ENCODE results near the gene SAPCD1. TPM values are rescaled to one million over a fixed set of nuclear protein-coding genes. Genes with fewer than 3 reads are reported as not detected.

SAPCD1 gene
- total and polyA plus RNA-seq, 2 donors, result 0.90 to 1.3 TPM

DNA sequence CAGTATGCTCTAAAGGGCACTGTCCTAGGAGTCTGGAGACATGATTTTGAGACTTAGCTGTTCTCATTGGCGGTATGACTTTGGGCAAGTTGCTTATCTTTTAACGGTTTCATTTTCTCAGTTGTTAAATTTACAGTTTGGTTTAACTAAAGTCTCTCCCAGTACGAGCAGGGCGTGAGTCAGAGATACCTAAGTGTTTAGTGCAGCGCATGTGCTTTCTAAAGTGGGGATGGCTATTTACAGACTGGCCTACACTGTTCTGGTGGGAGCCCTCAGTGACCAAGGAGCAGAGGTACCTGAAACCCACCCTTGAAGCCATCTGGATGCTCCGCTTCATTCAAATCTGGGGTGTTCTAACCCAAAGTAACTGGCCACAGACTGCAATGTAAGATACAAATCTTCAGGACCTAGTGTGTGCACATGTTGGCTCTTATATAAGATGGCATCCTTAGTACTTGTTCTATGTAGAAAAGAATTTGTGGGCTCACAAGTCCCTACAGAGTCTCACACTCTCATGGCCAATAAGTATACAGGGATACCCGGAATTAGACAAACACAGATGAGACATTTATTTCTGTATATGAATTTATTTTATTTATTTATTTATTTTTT lies 11.9 kb upstream of the SAPCD1 start:
- no peak for DNase-seq (ENCODE audit: extremely low spot score)
- H3K4me1 ChIP-seq (ENCODE audit: insufficient read depth), result no peaks in the 10 kb centered on the region
- no peak overlapping the region for H3K4me3 ChIP-seq (ENCODE audit: low read depth, low read length)
- H3K27ac ChIP-seq (ENCODE audit: low read depth), result no peak overlapping the region
- WGBS, result 84% methylated on average over 7 of the region's 7 CpGs
- H3K36me3 ChIP-seq (ENCODE audit: insufficient read depth), result no peaks in the 10 kb centered on the region

DNA sequence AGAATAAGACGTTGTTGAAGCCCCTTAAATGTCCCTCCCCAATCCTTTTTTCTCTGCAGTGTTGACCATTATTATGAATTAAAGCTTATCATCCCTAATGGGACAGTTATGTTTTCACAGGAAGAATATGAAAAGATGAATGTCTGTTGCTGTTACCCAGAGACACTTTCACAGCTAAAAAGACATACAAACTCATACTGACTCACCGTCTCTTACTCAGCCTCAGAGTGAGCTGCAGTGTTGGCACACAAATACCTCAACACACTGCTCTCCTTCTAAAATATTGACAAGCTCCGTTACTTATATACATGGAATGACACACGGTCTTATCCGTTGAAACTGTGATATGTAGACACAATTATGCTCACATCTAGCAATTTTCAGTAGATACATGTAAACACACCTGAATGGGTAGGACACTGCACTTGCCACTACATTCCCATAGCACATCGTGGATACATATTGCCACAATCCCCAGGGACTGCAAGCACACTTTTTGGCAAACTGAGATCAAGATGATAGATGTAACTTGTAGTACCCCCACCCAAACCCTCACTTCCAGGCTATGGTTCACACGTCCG lies 9.6 kb upstream of the SAPCD1 start:
- no peak overlapping the region for H3K27ac ChIP-seq (ENCODE audit: low read depth)
- H3K4me1 ChIP-seq (ENCODE audit: insufficient read depth), result no peaks in the 10 kb centered on the region
- DNase-seq (ENCODE audit: extremely low spot score), result no peak
- WGBS, result 71% methylated on average over 8 of the region's 8 CpGs
- no peak overlapping the region for H3K4me3 ChIP-seq (ENCODE audit: low read depth, low read length)
- no peaks in the 10 kb centered on the region for H3K36me3 ChIP-seq (ENCODE audit: insufficient read depth)

GRCh38 chr6:31758281-31758680 lies 4.2 kb upstream of the SAPCD1 start:
- 96% methylated on average over 2 of the region's 2 CpGs for WGBS
- H3K4me1 ChIP-seq (ENCODE audit: insufficient read depth), result no peaks in the 10 kb centered on the region
- H3K36me3 ChIP-seq (ENCODE audit: insufficient read depth), result no peaks in the 10 kb centered on the region
- no peak overlapping the region for H3K4me3 ChIP-seq (ENCODE audit: low read depth, low read length)
- DNase-seq (ENCODE audit: extremely low spot score), result no peak
- no peak overlapping the region for H3K27ac ChIP-seq (ENCODE audit: low read depth)

GRCh38 chr6:31760790-31761189 lies 1.7 kb upstream of the SAPCD1 start:
- 91% methylated on average over 5 of the region's 5 CpGs for WGBS
- Histone ChIP-seq H3K36me3 (ENCODE audit: insufficient read depth) (no peaks in the 10 kb centered on the region), H3K27ac (ENCODE audit: low read depth) (no peak overlapping the region), H3K4me3 (ENCODE audit: low read depth, low read length) (no peak overlapping the region), H3K4me1 (ENCODE audit: insufficient read depth) (no peaks in the 10 kb centered on the region)
- DNase-seq (ENCODE audit: extremely low spot score), result no peak

DNA sequence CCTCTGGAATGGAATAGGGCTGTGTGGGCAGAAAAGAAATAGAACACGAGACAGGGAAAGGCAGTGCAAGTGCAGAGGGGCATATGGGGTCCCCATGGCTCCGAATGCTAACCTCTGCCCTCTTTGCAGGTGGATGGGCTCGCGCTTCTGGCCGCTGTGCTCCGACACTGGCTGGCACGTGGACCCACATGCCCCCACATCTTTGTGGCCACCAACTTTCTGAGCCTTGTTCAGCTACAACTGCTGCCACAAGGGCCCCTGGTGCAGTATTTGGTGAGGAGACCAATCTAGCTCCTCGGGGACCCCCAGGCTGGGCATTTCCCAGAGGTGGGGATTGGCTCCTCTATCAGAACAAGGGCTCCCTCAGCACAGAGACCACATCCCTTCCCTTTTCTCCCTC lies 1.1 kb upstream of the SAPCD1 start:
- Histone ChIP-seq H3K36me3 (ENCODE audit: insufficient read depth) (no peaks in the 10 kb centered on the region), H3K4me3 (ENCODE audit: low read depth, low read length) (no peak overlapping the region), H3K27ac (ENCODE audit: low read depth) (no peak overlapping the region), H3K4me1 (ENCODE audit: insufficient read depth) (no peaks in the 10 kb centered on the region)
- 97% methylated on average over 8 of the region's 8 CpGs for WGBS
- DNase-seq (ENCODE audit: extremely low spot score), result no peak

DNA sequence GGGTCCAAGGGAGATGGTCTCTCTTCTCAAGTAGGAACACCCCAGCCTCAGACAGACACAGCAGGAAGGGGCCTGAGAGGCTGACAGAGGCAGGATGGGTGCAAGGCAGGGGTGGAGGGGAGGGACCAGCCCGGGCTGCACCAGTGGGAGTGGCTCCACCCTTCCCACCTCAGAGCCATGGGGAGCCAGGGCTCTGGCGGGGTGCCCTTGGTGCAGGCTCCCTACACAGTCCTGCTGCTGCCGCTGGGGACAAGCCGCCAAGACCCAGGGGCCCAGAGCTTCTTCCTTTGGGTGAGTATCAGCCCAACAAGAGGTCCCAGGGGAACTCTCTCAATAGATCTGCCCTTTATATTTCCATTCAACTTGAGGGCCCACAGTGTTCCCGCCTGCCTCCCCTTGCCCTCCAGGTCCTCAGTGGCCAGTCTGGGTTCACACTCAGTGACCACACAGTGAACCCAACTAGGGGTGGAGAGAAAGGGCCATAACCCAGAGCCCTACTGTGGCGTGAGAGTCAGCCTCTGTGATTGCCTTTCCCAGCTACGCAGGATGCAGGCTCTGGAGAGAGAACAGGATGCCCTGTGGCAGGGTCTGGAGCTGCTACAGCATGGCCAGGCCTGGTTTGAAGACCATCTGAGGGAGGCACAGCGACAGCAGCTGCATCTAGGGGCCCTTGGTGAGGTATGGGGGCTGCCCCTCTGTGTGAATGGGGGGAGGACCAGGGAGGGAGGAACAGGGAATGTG lies 592 bp downstream of the SAPCD1 start:
- no peaks in the 10 kb centered on the region for H3K36me3 ChIP-seq (ENCODE audit: insufficient read depth)
- no peak overlapping the region for H3K4me3 ChIP-seq (ENCODE audit: low read depth, low read length)
- WGBS, result 67% methylated on average over 8 of the region's 8 CpGs
- no peaks in the 10 kb centered on the region for H3K4me1 ChIP-seq (ENCODE audit: insufficient read depth)
- H3K27ac ChIP-seq (ENCODE audit: low read depth), result no peak overlapping the region
- no peak for DNase-seq (ENCODE audit: extremely low spot score)

DNA sequence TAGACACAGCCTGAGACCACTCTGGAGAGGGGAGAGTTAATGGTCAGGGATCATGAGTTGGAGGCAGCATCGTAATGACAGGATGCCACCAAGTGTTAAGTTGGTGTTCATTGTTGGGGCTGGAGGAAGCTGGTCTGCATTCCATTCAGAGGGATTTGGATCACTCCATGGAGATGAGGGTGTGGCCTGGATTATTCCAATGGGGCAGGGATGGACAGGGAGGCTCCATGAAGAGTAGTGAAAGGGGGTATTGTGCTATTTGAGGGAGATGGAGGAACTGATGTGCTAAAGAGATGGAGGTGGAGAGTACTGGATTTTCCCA lies 1.1 kb downstream of the SAPCD1 start:
- Histone ChIP-seq H3K27ac (ENCODE audit: low read depth) (no peak overlapping the region), H3K4me3 (ENCODE audit: low read depth, low read length) (no peak overlapping the region), H3K4me1 (ENCODE audit: insufficient read depth) (no peaks in the 10 kb centered on the region), H3K36me3 (ENCODE audit: insufficient read depth) (no peaks in the 10 kb centered on the region)
- WGBS, result 14% methylated on average over 1 of the region's 1 CpG
- no peak for DNase-seq (ENCODE audit: extremely low spot score)

- H3K36me3 ChIP-seq (ENCODE audit: insufficient read depth), result no peaks in the 10 kb centered on the region
- WGBS, result 66% methylated on average over 4 of the region's 4 CpGs
- DNase-seq (ENCODE audit: extremely low spot score), result no peak
- H3K27ac ChIP-seq (ENCODE audit: low read depth), result no peak overlapping the region
- H3K4me3 ChIP-seq (ENCODE audit: low read depth, low read length), result no peak overlapping the region
- no peaks in the 10 kb centered on the region for H3K4me1 ChIP-seq (ENCODE audit: insufficient read depth)
Measured at GRCh38 chr6:31764198-31764597, 1.7 kb downstream of the SAPCD1 start.

DNA sequence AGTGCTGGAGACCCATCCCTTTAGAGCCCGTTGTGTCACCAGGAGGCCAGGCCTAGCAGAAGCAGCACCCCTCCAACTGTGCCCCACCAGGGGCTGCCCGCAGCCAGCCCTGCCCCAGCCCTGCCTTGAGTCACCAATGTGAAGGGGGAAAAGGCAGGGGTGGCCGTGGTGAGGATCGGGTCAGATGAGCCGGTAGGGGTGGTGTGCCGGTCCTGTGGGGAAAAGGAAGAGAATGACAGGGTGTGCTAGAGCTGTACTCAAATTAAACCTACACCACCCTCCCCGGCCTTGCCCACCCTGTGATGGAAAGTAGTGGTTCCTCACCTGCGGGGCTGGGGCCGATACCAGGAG lies 3.1 kb downstream of the SAPCD1 start:
- Histone ChIP-seq H3K27ac (ENCODE audit: low read depth) (no peak overlapping the region), H3K36me3 (ENCODE audit: insufficient read depth) (no peaks in the 10 kb centered on the region), H3K4me1 (ENCODE audit: insufficient read depth) (no peaks in the 10 kb centered on the region), H3K4me3 (ENCODE audit: low read depth, low read length) (no peak overlapping the region)
- DNase-seq (ENCODE audit: extremely low spot score), result no peak
- 88% methylated on average over 9 of the region's 9 CpGs for WGBS

- Histone ChIP-seq H3K36me3 (ENCODE audit: insufficient read depth) (no peaks in the 10 kb centered on the region), H3K4me1 (ENCODE audit: insufficient read depth) (no peaks in the 10 kb centered on the region), H3K27ac (ENCODE audit: low read depth) (no peak overlapping the region), H3K4me3 (ENCODE audit: low read depth, low read length) (peak overlapping the region; percentile 2)
- 32% methylated on average over 42 of the region's 42 CpGs for WGBS
- no peak for DNase-seq (ENCODE audit: extremely low spot score)
Measured at GRCh38 chr6:31765910-31766794, 3.7 kb downstream of the SAPCD1 start.

GRCh38 chr6:31767096-31767645 lies 4.7 kb downstream of the SAPCD1 start:
- H3K4me3 ChIP-seq (ENCODE audit: low read depth, low read length), result no peak overlapping the region
- no peak for DNase-seq (ENCODE audit: extremely low spot score)
- WGBS, result 77% methylated on average over 6 of the region's 6 CpGs
- H3K27ac ChIP-seq (ENCODE audit: low read depth), result no peak overlapping the region
- H3K4me1 ChIP-seq (ENCODE audit: insufficient read depth), result no peaks in the 10 kb centered on the region
- H3K36me3 ChIP-seq (ENCODE audit: insufficient read depth), result no peaks in the 10 kb centered on the region

DNA sequence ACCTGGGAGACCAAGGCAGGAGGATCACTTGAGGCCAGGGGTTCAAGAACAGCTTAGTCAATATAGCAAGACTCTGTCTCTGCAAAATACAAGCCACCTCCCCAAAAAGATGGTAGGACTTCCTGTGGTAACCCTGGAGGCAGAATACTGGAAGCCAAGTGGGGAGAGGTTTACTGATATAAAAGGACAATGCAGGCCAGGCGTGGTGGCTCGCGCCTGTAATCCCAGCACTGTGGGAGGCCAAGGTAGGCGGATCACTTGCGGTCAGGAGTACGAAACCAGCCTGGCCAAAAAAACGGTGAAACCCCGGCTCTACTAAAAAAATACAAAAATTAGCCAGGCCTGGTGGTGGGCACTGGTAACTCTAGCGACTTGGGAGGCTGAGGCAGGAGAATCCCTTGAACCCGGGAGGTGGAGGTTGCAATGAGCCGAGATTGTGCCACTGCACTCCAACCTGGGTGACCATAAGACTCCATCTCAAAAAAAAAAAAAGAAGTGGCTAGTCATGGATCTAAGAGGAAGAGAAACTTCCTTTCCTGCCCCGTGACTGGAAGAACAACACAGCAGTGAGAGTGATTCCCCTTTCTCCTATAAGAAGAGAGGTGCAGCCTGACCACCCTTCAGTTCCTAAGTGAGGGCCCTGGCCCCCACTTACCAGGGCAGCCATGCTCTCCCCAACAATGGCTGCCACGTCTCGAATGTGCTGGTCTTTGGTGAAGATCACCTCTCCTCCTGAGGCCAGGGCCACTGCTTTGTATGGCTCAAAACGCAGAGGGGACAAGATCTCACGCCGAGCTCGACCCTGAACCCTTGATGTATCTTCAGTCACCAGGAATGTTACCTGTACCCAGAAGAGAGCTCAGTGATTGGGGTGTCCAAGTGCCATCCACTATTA lies 6.2 kb downstream of the SAPCD1 start:
- 91% methylated on average over 18 of the region's 18 CpGs for WGBS
- Histone ChIP-seq H3K36me3 (ENCODE audit: insufficient read depth) (no peaks in the 10 kb centered on the region), H3K4me3 (ENCODE audit: low read depth, low read length) (no peak overlapping the region), H3K27ac (ENCODE audit: low read depth) (no peak overlapping the region), H3K4me1 (ENCODE audit: insufficient read depth) (no peaks in the 10 kb centered on the region)
- no peak for DNase-seq (ENCODE audit: extremely low spot score)

Measured in urinary bladder (tissue), 4 donors.